ENCODE measurements around the gene ADCY4.

GRCh38 chr14:24327303-24327702 is 7.6 kb downstream of the ADCY4 start:
- TF ChIP-seq, protein P1, sequence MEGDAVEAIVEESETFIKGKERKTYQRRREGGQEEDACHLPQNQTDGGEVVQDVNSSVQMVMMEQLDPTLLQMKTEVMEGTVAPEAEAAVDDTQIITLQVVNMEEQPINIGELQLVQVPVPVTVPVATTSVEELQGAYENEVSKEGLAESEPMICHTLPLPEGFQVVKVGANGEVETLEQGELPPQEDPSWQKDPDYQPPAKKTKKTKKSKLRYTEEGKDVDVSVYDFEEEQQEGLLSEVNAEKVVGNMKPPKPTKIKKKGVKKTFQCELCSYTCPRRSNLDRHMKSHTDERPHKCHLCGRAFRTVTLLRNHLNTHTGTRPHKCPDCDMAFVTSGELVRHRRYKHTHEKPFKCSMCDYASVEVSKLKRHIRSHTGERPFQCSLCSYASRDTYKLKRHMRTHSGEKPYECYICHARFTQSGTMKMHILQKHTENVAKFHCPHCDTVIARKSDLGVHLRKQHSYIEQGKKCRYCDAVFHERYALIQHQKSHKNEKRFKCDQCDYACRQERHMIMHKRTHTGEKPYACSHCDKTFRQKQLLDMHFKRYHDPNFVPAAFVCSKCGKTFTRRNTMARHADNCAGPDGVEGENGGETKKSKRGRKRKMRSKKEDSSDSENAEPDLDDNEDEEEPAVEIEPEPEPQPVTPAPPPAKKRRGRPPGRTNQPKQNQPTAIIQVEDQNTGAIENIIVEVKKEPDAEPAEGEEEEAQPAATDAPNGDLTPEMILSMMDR (conservative IDR thresholded peaks at IDR 0.05): no peak
- no peak for TF ChIP-seq ZFX (IDR thresholded peaks at IDR 0.05)
